Mammary epithelial cell (primary cell): ENCODE results near the gene ARHGAP29.

Source experiments
- EZH2 ChIP-seq: IDR thresholded peaks from 2 replicates; pipeline ENCODE4 v1.6.1; 2012; ENCODE audit warnings: low read length, inconsistent platforms, borderline replicate concordance
- TF ChIP-seq, protein P1 (sequence below), 2 donors: IDR thresholded peaks in 1 of 2; conservative IDR thresholded peaks in 1 of 2; 2 replicates each; pipeline ENCODE4 v1.5.1; 2011 to 2012; ENCODE audit warnings: inconsistent platforms in 2 of 2, low read length in 2 of 2, mild to moderate bottlenecking in 2 of 2, control low read depth in 1 of 2, low read depth in 1 of 2; ENCODE audit not compliant: insufficient read depth in 1 of 2; ENCODE audit errors: extremely low read depth in 1 of 2

DNA sequence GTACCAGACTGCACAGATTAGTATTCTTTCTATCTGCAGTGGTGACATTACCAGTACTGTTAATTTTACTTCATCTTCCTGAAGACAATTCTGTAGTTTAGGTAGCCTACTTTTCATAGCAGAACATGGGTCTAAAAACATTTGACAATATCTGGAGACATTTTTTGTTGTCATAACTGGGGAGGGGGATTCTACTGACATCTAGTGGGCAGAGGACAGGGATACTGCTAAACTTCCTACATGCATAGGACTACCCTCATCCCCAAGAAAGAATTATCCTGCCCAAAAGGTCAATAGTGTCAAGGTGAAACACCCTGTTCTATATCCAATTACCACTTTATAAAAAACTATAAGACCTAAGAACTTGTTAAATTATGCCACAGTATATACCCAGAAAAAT, 3.4 kb upstream of the ARHGAP29 start:
- no peak for TF ChIP-seq EZH2
- TF ChIP-seq, protein P1, sequence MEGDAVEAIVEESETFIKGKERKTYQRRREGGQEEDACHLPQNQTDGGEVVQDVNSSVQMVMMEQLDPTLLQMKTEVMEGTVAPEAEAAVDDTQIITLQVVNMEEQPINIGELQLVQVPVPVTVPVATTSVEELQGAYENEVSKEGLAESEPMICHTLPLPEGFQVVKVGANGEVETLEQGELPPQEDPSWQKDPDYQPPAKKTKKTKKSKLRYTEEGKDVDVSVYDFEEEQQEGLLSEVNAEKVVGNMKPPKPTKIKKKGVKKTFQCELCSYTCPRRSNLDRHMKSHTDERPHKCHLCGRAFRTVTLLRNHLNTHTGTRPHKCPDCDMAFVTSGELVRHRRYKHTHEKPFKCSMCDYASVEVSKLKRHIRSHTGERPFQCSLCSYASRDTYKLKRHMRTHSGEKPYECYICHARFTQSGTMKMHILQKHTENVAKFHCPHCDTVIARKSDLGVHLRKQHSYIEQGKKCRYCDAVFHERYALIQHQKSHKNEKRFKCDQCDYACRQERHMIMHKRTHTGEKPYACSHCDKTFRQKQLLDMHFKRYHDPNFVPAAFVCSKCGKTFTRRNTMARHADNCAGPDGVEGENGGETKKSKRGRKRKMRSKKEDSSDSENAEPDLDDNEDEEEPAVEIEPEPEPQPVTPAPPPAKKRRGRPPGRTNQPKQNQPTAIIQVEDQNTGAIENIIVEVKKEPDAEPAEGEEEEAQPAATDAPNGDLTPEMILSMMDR (conservative IDR thresholded peaks at IDR 0.05 in 1 of 2, IDR thresholded peaks at IDR 0.05 in 1 of 2; ENCODE audit: extremely low read depth in 1 of 2, insufficient read depth in 1 of 2, low read depth in 1 of 2, low read length in 2 of 2), result peak in 1 of 2 donors; percentile 27
